Liver (tissue), 9 donors: ENCODE data around the gene NTN5. TPM values are rescaled to one million over a fixed set of nuclear protein-coding genes. Genes with fewer than 3 reads are reported as not detected.

ENCODE experiments used
- DNase-seq: peaks from one replicate; pipeline ENCODE4 v3.0.0-alpha.2; 2017; ENCODE audit warnings: low spot score
- H3K27ac ChIP-seq, 2 donors: one replicate each; pipeline ENCODE4 v1.7.0; 2013; ENCODE audit warnings: inconsistent platforms in 2 of 2, low read length in 2 of 2, control low read depth in 1 of 2, low read depth in 1 of 2, mild to moderate bottlenecking in 1 of 2
- H3K27me3 ChIP-seq, 4 donors: one replicate each; pipeline versions ENCODE4 v1.6.1 to v1.7.0; 2013; ENCODE audit warnings: low read length in 3 of 4, inconsistent platforms in 1 of 4, mild to moderate bottlenecking in 1 of 4, moderate library complexity in 1 of 4; ENCODE audit not compliant: control insufficient read depth in 4 of 4, insufficient read depth in 4 of 4
- H3K36me3 ChIP-seq, 4 donors: one replicate each; pipeline versions ENCODE4 v1.6.1 to v1.7.0; 2013; ENCODE audit warnings: low read length in 3 of 4, mild to moderate bottlenecking in 3 of 4, low read depth in 1 of 4, moderate library complexity in 1 of 4; ENCODE audit not compliant: control insufficient read depth in 4 of 4, insufficient read depth in 3 of 4
- H3K4me1 ChIP-seq, 4 donors: one replicate each; pipeline versions ENCODE4 v1.6.1 to v1.7.0; 2013; ENCODE audit warnings: low read length in 3 of 4, mild to moderate bottlenecking in 3 of 4, moderate library complexity in 1 of 4; ENCODE audit not compliant: control insufficient read depth in 4 of 4, insufficient read depth in 4 of 4
- H3K4me3 ChIP-seq, 3 donors: one replicate each; pipeline versions ENCODE4 v1.6.1 to v1.7.0; 2013; ENCODE audit warnings: low read length in 3 of 3, control low read depth in 1 of 3, low read depth in 1 of 3, mild to moderate bottlenecking in 1 of 3
- H3K9ac ChIP-seq, 2 donors: one replicate each; pipeline ENCODE4 v1.7.0; 2013; ENCODE audit warnings: low read length in 2 of 2, mild to moderate bottlenecking in 2 of 2, moderate library complexity in 2 of 2, control low read depth in 1 of 2, low read depth in 1 of 2
- H3K9me3 ChIP-seq, 4 donors: one replicate each; pipeline versions ENCODE4 v1.6.1 to v1.7.0; 2013; ENCODE audit warnings: low read length in 3 of 4; ENCODE audit not compliant: control insufficient read depth in 4 of 4
- EGR1 ChIP-seq, 2 donors: IDR thresholded peaks; 2 replicates each; pipeline ENCODE4 v1.6.1; 2016 to 2018; ENCODE audit warnings: antibody characterized with exemption in 2 of 2, low read depth in 2 of 2
- FOXA1 ChIP-seq: IDR thresholded peaks from 2 replicates; pipeline ENCODE4 v1.6.1; 2016; ENCODE audit warnings: antibody characterized with exemption
- FOXA2 ChIP-seq: IDR thresholded peaks from 2 replicates; pipeline ENCODE4 v1.6.1; 2016; ENCODE audit warnings: antibody characterized with exemption
- GABPA ChIP-seq, 2 donors: IDR thresholded peaks in 1 of 2; conservative IDR thresholded peaks in 1 of 2; 2 replicates each; pipeline ENCODE4 v1.6.1; 2016; ENCODE audit warnings: antibody characterized with exemption in 2 of 2, mild to moderate bottlenecking in 1 of 2, moderate library complexity in 1 of 2
- HNF4A ChIP-seq, 2 donors: conservative IDR thresholded peaks; 2 replicates each; pipeline ENCODE4 v1.6.1; 2016; ENCODE audit warnings: antibody characterized with exemption in 2 of 2, mild to moderate bottlenecking in 2 of 2
- HNF4G ChIP-seq: IDR thresholded peaks from 2 replicates; pipeline ENCODE4 v1.6.1; 2016; ENCODE audit warnings: antibody characterized with exemption
- JUND ChIP-seq, 2 donors: IDR thresholded peaks; 2 replicates each; pipeline ENCODE4 v1.6.1; 2016; ENCODE audit warnings: antibody characterized with exemption in 2 of 2
- NR2F2 ChIP-seq: IDR thresholded peaks from 2 replicates; pipeline ENCODE4 v1.6.1; 2016; ENCODE audit warnings: antibody characterized with exemption
- RAD21 ChIP-seq, 2 donors: IDR thresholded peaks; 2 replicates each; pipeline ENCODE4 v1.6.1; 2016; ENCODE audit warnings: antibody characterized with exemption in 2 of 2, mild to moderate bottlenecking in 2 of 2
- RXRA ChIP-seq, 2 donors: IDR thresholded peaks; 2 replicates each; pipeline ENCODE4 v1.6.1; 2017 to 2018; ENCODE audit warnings: antibody characterized with exemption in 2 of 2, mild to moderate bottlenecking in 1 of 2
- SP1 ChIP-seq: IDR thresholded peaks from 2 replicates; pipeline ENCODE4 v1.6.1; 2018; ENCODE audit warnings: antibody characterized with exemption, mild to moderate bottlenecking
- TAF1 ChIP-seq: conservative IDR thresholded peaks from 2 replicates; pipeline ENCODE4 v1.6.1; 2016; ENCODE audit warnings: antibody characterized with exemption, mild to moderate bottlenecking
- YY1 ChIP-seq: IDR thresholded peaks from 2 replicates; pipeline ENCODE4 v1.6.1; 2016; ENCODE audit warnings: antibody characterized with exemption, mild to moderate bottlenecking
- WGBS: extraction: QIAGEN DNeasy Blood & Tissue Kit; methylation state at CpG from one replicate; pipeline ENCODE4 v1.1.7; 2013; 5-methylcytosine and 5-hydroxymethylcytosine counted together
- polyA plus RNA-seq, 2 donors: library from polyadenylated mRNA; stranded (reverse) in 1 of 2; unstranded in 1 of 2; fragments of 200-250 nt in 1 of 2; fragments of >200 nt in 1 of 2; fragmentation: Nextera tagmentation in 1 of 2; extraction: Ambion mirVana in 1 of 2; gene quantifications; one replicate each; pipeline versions ENCODE4 v1.2.1 to v1.2.3, GENCODE V29; 2013 to 2015
- total RNA-seq, 2 donors: library from RNA; depleted of rRNA; stranded (reverse); fragments of >200 nt; gene quantifications; one replicate each; pipeline ENCODE4 v1.2.3, GENCODE V29; 2014
- TF ChIP-seq, protein P1 (sequence below): IDR thresholded peaks from 2 replicates; pipeline ENCODE4 v1.6.1; 2016; ENCODE audit warnings: antibody characterized with exemption
- TF ChIP-seq, protein P2 (sequence below): IDR thresholded peaks from 2 replicates; pipeline ENCODE4 v1.6.1; 2016; ENCODE audit warnings: antibody characterized with exemption, mild to moderate bottlenecking
- TF ChIP-seq, protein P3 (sequence below): IDR thresholded peaks from 2 replicates; pipeline ENCODE4 v1.6.1; 2016; ENCODE audit warnings: antibody characterized with exemption
- TF ChIP-seq, protein P4 (sequence below): fragments of 150-350 bp; IDR thresholded peaks from 2 replicates; pipeline ENCODE4 v1.5.1; 2017; ENCODE audit warnings: improper control_type of control experiment, low read depth, low read length; ENCODE audit not compliant: missing input control
- TF ChIP-seq, protein P5 (sequence below): IDR thresholded peaks from 2 replicates; pipeline ENCODE4 v1.6.1; 2016; ENCODE audit warnings: antibody characterized with exemption
- donor health status: healthy.
- donor health status: healthy.
- donor health status: healthy.
- donor health status: healthy.
- donor health status: healthy.

NTN5 gene
- total and polyA plus RNA-seq, 4 donors: 0.08 to 0.09 TPM; not detected in 2

DNA sequence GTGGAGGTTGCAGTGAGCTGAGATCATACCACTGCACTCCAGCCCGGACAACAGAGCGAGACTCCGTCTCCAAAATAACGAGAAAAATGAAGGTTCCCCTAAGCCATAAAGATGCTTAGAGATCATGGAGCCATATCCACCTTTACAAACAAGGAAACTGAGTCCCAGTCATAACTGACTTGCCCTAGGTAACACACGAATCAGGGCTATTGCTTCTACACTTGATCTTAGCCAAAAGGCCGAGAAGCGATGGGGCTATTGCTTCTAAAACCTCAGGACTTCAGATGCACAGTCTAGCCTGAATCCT, 38.8 kb downstream of the NTN5 start:
- no peak for DNase-seq
- Histone ChIP-seq H3K27me3 (no peaks in the 10 kb centered on the region), H3K4me1 (peaks cover 14 to 66% (median 38%) of the 10 kb centered on the region in 4 donors), H3K9me3 (no peaks in the 10 kb centered on the region), H3K4me3 (peak overlapping the region in 2 of 3 donors; percentile 1 to 14), H3K9ac (peak overlapping the region; percentile 33 to 40), H3K36me3 (peaks cover 0 to 7% (median 1%) of the 10 kb centered on the region in 4 donors), H3K27ac (peak overlapping the region; percentile 98 to 99)
- 53% methylated on average over 7 of the region's 7 CpGs for WGBS
- TF ChIP-seq EGR1 (IDR thresholded peaks at IDR 0.05; ENCODE audit: low read depth in 2 of 2): no peak
- no peak for TF ChIP-seq FOXA2
- no peak for TF ChIP-seq HNF4G
- no peak for TF ChIP-seq FOXA1
- no peak for TF ChIP-seq JUND (IDR thresholded peaks at IDR 0.05)
- TF ChIP-seq, protein P1, sequence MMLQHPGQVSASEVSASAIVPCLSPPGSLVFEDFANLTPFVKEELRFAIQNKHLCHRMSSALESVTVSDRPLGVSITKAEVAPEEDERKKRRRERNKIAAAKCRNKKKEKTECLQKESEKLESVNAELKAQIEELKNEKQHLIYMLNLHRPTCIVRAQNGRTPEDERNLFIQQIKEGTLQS: no peak
- TF ChIP-seq, protein P2, sequence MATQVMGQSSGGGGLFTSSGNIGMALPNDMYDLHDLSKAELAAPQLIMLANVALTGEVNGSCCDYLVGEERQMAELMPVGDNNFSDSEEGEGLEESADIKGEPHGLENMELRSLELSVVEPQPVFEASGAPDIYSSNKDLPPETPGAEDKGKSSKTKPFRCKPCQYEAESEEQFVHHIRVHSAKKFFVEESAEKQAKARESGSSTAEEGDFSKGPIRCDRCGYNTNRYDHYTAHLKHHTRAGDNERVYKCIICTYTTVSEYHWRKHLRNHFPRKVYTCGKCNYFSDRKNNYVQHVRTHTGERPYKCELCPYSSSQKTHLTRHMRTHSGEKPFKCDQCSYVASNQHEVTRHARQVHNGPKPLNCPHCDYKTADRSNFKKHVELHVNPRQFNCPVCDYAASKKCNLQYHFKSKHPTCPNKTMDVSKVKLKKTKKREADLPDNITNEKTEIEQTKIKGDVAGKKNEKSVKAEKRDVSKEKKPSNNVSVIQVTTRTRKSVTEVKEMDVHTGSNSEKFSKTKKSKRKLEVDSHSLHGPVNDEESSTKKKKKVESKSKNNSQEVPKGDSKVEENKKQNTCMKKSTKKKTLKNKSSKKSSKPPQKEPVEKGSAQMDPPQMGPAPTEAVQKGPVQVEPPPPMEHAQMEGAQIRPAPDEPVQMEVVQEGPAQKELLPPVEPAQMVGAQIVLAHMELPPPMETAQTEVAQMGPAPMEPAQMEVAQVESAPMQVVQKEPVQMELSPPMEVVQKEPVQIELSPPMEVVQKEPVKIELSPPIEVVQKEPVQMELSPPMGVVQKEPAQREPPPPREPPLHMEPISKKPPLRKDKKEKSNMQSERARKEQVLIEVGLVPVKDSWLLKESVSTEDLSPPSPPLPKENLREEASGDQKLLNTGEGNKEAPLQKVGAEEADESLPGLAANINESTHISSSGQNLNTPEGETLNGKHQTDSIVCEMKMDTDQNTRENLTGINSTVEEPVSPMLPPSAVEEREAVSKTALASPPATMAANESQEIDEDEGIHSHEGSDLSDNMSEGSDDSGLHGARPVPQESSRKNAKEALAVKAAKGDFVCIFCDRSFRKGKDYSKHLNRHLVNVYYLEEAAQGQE: no peak
- TF ChIP-seq, protein P3, sequence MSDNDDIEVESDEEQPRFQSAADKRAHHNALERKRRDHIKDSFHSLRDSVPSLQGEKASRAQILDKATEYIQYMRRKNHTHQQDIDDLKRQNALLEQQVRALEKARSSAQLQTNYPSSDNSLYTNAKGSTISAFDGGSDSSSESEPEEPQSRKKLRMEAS: no peak
- TF ChIP-seq RXRA (IDR thresholded peaks at IDR 0.05): no peak

DNA sequence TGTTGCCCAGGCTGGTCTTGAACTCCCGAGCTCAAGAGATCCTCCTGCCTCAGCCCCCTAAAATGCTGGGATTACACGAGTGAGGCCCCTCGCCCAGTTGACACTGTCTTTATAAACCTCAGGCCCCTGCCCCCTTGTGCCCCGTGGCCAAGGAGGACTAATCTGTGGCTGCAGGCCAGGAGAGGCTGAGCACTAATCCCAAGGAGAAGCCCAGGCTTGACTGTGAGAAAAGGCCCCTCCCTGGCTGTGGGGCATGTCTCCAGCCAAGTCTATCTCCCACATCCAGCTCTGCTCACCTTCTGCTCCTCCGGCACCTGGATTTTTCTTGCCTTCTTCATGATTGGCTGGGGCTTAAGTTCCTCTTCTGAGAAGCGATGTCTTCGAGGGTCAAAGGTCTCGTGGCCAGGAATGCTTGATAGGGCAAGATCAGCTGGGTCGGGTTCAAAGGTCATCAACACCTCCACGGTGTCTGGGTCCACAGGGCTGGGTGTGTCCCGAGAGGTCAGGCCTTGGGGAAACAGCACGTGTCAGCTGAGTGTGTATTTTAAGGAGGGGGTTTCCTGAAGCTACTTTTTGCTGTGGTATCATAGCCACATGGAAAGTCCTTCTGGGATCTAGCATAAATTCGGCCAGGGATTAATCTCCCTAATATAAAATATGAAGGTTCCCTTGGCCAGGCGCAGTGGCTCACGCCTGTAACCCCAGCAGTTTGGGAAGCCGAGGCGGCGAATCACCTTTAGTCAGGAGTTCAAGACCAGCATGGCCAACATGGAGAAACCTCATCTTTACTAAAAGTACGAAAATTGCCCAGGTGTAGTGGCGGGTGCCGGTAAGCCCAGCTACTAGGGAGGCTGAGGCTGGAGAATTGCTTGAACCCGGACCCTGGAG, 39.4 kb downstream of the NTN5 start:
- no peaks in the 10 kb centered on the region for H3K27me3 ChIP-seq
- no peaks in the 10 kb centered on the region for H3K9me3 ChIP-seq
- peak overlapping the region; percentile 98 to 99 for H3K27ac ChIP-seq
- 64% methylated on average over 22 of the region's 22 CpGs for WGBS
- no peak for DNase-seq
- H3K4me1 ChIP-seq: peaks cover 16 to 64% (median 34%) of the 10 kb centered on the region in 4 donors
- no peak overlapping the region for H3K4me3 ChIP-seq
- TF ChIP-seq JUND (IDR thresholded peaks at IDR 0.05) (no peak), EGR1 (IDR thresholded peaks at IDR 0.05; ENCODE audit: low read depth in 2 of 2) (no peak), GABPA (IDR thresholded peaks at IDR 0.05 in 1 of 2, conservative IDR thresholded peaks at IDR 0.05 in 1 of 2) (no peak), TAF1 (no peak), HNF4G (no peak), FOXA2 (no peak), YY1 (no peak), RXRA (IDR thresholded peaks at IDR 0.05) (peak; percentile 39 to 54), SP1 (peak; percentile 15), HNF4A (conservative IDR thresholded peaks at IDR 0.05) (peak; percentile 71 to 72), RAD21 (IDR thresholded peaks at IDR 0.05) (no peak), FOXA1 (no peak), NR2F2 (peak; percentile 67)
- TF ChIP-seq, protein P4, sequence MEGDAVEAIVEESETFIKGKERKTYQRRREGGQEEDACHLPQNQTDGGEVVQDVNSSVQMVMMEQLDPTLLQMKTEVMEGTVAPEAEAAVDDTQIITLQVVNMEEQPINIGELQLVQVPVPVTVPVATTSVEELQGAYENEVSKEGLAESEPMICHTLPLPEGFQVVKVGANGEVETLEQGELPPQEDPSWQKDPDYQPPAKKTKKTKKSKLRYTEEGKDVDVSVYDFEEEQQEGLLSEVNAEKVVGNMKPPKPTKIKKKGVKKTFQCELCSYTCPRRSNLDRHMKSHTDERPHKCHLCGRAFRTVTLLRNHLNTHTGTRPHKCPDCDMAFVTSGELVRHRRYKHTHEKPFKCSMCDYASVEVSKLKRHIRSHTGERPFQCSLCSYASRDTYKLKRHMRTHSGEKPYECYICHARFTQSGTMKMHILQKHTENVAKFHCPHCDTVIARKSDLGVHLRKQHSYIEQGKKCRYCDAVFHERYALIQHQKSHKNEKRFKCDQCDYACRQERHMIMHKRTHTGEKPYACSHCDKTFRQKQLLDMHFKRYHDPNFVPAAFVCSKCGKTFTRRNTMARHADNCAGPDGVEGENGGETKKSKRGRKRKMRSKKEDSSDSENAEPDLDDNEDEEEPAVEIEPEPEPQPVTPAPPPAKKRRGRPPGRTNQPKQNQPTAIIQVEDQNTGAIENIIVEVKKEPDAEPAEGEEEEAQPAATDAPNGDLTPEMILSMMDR: no peak
- TF ChIP-seq, protein P3: no peak
- TF ChIP-seq, protein P2: no peak
- TF ChIP-seq, protein P1: no peak
- TF ChIP-seq, protein P5, sequence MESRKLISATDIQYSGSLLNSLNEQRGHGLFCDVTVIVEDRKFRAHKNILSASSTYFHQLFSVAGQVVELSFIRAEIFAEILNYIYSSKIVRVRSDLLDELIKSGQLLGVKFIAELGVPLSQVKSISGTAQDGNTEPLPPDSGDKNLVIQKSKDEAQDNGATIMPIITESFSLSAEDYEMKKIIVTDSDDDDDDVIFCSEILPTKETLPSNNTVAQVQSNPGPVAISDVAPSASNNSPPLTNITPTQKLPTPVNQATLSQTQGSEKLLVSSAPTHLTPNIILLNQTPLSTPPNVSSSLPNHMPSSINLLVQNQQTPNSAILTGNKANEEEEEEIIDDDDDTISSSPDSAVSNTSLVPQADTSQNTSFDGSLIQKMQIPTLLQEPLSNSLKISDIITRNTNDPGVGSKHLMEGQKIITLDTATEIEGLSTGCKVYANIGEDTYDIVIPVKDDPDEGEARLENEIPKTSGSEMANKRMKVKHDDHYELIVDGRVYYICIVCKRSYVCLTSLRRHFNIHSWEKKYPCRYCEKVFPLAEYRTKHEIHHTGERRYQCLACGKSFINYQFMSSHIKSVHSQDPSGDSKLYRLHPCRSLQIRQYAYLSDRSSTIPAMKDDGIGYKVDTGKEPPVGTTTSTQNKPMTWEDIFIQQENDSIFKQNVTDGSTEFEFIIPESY: no peak
- H3K36me3 ChIP-seq: peaks cover 0 to 7% (median 1%) of the 10 kb centered on the region in 4 donors
- no peak overlapping the region for H3K9ac ChIP-seq
